Measurements from ENCODE around the gene FATE1.

- TF ChIP-seq, protein P1, sequence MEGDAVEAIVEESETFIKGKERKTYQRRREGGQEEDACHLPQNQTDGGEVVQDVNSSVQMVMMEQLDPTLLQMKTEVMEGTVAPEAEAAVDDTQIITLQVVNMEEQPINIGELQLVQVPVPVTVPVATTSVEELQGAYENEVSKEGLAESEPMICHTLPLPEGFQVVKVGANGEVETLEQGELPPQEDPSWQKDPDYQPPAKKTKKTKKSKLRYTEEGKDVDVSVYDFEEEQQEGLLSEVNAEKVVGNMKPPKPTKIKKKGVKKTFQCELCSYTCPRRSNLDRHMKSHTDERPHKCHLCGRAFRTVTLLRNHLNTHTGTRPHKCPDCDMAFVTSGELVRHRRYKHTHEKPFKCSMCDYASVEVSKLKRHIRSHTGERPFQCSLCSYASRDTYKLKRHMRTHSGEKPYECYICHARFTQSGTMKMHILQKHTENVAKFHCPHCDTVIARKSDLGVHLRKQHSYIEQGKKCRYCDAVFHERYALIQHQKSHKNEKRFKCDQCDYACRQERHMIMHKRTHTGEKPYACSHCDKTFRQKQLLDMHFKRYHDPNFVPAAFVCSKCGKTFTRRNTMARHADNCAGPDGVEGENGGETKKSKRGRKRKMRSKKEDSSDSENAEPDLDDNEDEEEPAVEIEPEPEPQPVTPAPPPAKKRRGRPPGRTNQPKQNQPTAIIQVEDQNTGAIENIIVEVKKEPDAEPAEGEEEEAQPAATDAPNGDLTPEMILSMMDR (IDR thresholded peaks at IDR 0.05 in 8 of 11, conservative IDR thresholded peaks at IDR 0.05 in 3 of 11) = no peak
- TF ChIP-seq POLR2A (IDR thresholded peaks at IDR 0.05) = no peak
Observed at GRCh38 chrX:151712253-151712652, 3.6 kb upstream of the FATE1 start.

Data from spleen (tissue), 7 donors.